Karpas-422 (cell line): ENCODE results near the gene MINAR1. TPM values are rescaled to one million over a fixed set of nuclear protein-coding genes. Genes with fewer than 3 reads are reported as not detected.

Source experiments
- DNase-seq: peaks from one replicate; pipeline ENCODE4 v3.0.0-alpha.2; 2015
- H2AFZ ChIP-seq: fragments of 200-600 bp; sonication (generic); 2 replicates; pipeline ENCODE4 v1.6.1; 2014; ENCODE audit warnings: antibody characterized with exemption, low read length, mixed read lengths
- H3K27ac ChIP-seq: fragments of 200-600 bp; sonication (generic); 2 replicates; pipeline ENCODE4 v1.5.1; 2014; ENCODE audit warnings: mild to moderate bottlenecking, low read length, moderate library complexity
- H3K27me3 ChIP-seq: fragments of 200-600 bp; sonication (generic); 2 replicates; pipeline ENCODE4 v1.6.1; 2014; ENCODE audit warnings: low read length, mixed read lengths
- H3K36me3 ChIP-seq: fragments of 200-600 bp; sonication (generic); 2 replicates; pipeline ENCODE4 v1.6.1; 2014; ENCODE audit warnings: low read length, mixed read lengths; ENCODE audit not compliant: insufficient read depth
- H3K4me1 ChIP-seq: fragments of 200-600 bp; sonication (generic); 2 replicates; pipeline ENCODE4 v1.6.1; 2014; ENCODE audit warnings: mild to moderate bottlenecking, low read length, mixed read lengths
- H3K4me2 ChIP-seq: fragments of 200-600 bp; sonication (generic); 2 replicates; pipeline ENCODE4 v1.6.1; 2014; ENCODE audit warnings: low read length, low read depth, mild to moderate bottlenecking; ENCODE audit not compliant: poor library complexity, severe bottlenecking
- H3K4me3 ChIP-seq: fragments of 200-600 bp; sonication (generic); 2 replicates; pipeline ENCODE4 v1.5.1; 2014; ENCODE audit warnings: mild to moderate bottlenecking, antibody characterized with exemption, low read length, mixed read lengths
- H3K79me2 ChIP-seq: fragments of 200-600 bp; sonication (generic); 2 replicates; pipeline ENCODE4 v1.6.1; 2014; ENCODE audit warnings: mild to moderate bottlenecking, low read length, mixed read lengths
- H3K9ac ChIP-seq: fragments of 200-600 bp; sonication (generic); 2 replicates; pipeline ENCODE4 v1.6.0; 2014; ENCODE audit warnings: low read length
- H3K9me2 ChIP-seq: fragments of 200-600 bp; sonication (generic), shearing (Covaris generic); replicated peaks from 2 replicates; pipeline ENCODE4 v1.6.0; 2014; ENCODE audit warnings: mild to moderate bottlenecking, low read length, moderate library complexity; ENCODE audit not compliant: insufficient read depth
- H3K9me3 ChIP-seq: fragments of 300-700, 200-600 bp; sonication (generic); 2 replicates; pipeline ENCODE4 v1.6.1; 2014; ENCODE audit warnings: low read length, mixed read lengths
- H4K20me1 ChIP-seq: fragments of 200-600 bp; sonication (generic); 2 replicates; pipeline ENCODE4 v1.6.1; 2014; ENCODE audit warnings: mild to moderate bottlenecking, antibody characterized with exemption, low read length, low read depth; ENCODE audit not compliant: insufficient read depth
- total RNA-seq: library from RNA; depleted of rRNA; stranded (reverse); fragments of >200 nt; shearing (Covaris generic); gene quantifications from 2 replicates; pipeline ENCODE4 v1.2.3, GENCODE V29; 2014; ENCODE audit warnings: low replicate concordance

Gene MINAR1
- total RNA-seq, 1 experiment from 2014 or later = 3.8 TPM

DNA sequence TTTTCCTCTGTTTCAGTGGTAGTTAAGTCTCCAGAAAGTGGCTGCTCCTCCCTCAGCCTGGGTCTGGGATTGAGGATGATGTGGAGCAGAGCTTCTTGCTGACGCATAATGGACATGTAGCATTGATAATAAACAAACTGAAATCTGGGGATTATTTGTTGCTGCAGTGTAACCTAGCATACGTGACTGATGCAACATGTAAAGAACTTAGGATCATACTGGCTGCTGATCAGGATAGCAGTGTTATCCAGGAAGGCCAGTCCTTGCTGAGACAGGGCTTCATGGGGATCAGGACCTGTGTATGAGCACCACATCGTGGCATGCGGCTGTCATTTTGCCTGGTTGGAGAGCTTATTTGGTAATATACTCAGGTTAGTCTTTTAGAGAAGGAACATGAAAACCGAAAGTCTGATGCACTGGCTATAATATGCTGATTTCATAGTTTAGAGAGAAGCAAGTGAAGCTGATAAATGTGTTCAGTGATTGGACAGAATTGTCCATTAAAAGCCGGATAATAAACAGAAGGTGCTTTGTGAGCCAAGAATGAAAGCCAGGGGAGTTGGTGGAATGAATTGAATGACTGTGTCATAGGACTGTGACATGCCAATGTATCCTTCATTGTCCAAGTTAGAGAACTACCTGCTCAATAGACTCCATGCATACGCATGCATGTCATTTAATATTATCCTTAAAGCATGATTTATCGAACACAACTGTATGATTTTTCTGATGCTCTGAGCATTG is 4.1 kb downstream of the MINAR1 start:
- no peaks in the 10 kb centered on the region for H3K4me1 ChIP-seq
- H3K27ac ChIP-seq = no peak overlapping the region
- H3K79me2 ChIP-seq = no peaks in the 10 kb centered on the region
- no peak overlapping the region for H2AFZ ChIP-seq
- no peak for DNase-seq
- H3K9me3 ChIP-seq = no peaks in the 10 kb centered on the region
- no peaks in the 10 kb centered on the region; the same call in 1 of the 2 replicates for H3K9me2 ChIP-seq
- no peak overlapping the region for H3K4me2 ChIP-seq
- no peaks in the 10 kb centered on the region for H3K27me3 ChIP-seq
- 0 out of 2 replicates have a peak, but pooled peaks cover 4% of the 10 kb centered on the region for H4K20me1 ChIP-seq
- H3K36me3 ChIP-seq = no peaks in the 10 kb centered on the region
- H3K9ac ChIP-seq = no peak overlapping the region
- H3K4me3 ChIP-seq = no peak overlapping the region

DNA sequence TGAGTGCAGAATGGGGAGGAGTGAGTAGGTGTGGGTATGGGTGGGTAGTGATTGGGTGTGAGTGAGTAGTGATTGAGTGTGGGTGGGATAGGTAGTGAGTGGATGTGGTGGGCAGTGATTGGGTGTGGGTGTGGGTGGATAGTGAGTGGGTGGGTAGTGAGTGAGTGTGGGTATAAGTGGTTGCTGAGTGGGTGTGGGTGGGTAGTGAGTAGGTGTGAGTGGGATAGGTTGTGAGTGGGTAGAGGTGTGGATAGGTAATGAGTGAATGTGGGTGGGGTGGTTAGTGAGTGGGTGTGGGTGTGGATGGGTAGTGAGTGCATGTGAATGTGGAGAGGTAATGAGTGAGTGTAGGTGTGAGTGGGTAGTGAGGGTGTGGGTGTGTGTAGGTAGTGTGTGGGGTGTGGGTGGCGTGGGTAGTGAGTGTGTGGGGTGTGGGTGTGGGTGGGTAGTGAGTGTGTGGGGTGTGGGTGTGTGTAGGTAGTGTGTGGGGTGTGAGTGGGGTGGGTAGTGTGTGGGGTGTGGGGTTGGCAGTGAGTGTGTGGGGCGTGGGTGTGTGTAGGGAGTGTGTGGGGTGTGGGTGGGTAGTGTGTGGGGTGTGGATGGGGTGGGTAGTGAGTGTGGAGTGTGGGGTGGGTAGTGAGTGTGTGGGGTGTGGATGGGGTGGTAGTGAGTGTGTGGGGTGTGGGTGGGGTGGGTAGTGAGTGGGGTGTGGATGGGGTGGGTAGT is 5.3 kb downstream of the MINAR1 start:
- no peaks in the 10 kb centered on the region for H3K9me3 ChIP-seq
- no peaks in the 10 kb centered on the region; the same call in 1 of the 2 replicates for H3K9me2 ChIP-seq
- no peaks in the 10 kb centered on the region for H3K36me3 ChIP-seq
- H4K20me1 ChIP-seq = 0 out of 2 replicates have a peak, but pooled peaks cover 4% of the 10 kb centered on the region
- H3K27me3 ChIP-seq = no peaks in the 10 kb centered on the region
- no peak overlapping the region for H2AFZ ChIP-seq
- no peak overlapping the region for H3K9ac ChIP-seq
- DNase-seq = no peak
- no peaks in the 10 kb centered on the region for H3K4me1 ChIP-seq
- no peak overlapping the region for H3K4me3 ChIP-seq
- no peaks in the 10 kb centered on the region for H3K79me2 ChIP-seq
- no peak overlapping the region for H3K27ac ChIP-seq
- H3K4me2 ChIP-seq = no peak overlapping the region

DNA sequence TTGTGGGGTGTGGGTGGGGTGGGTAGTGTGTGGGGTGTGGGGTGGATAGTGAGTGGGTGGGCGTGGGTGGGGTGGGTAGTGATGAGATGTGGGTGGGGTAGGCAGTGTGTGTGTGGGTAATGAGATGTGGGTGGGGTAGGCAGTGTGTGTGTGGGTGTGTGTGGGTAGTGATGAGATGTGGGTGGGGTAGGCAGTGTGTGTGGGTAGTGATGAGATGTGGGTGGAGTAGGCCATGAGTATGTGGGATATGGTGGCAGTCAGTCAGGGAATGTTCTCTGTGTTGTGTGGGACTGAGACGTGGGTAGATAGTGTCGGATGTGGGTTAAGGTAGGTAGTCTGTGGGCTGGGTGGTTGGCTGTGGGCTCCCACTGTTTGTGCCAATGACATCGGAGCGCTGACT is 7.1 kb downstream of the MINAR1 start:
- Histone ChIP-seq H4K20me1 (0 out of 2 replicates have a peak, but pooled peaks cover 4% of the 10 kb centered on the region), H3K4me3 (no peak overlapping the region), H2AFZ (no peak overlapping the region), H3K79me2 (no peaks in the 10 kb centered on the region), H3K36me3 (no peaks in the 10 kb centered on the region), H3K27me3 (no peaks in the 10 kb centered on the region), H3K27ac (no peak overlapping the region), H3K9ac (no peak overlapping the region), H3K9me3 (no peaks in the 10 kb centered on the region), H3K9me2 (no peaks in the 10 kb centered on the region; the same call in 1 of the 2 replicates), H3K4me1 (no peaks in the 10 kb centered on the region), H3K4me2 (no peak overlapping the region)
- no peak for DNase-seq

DNA sequence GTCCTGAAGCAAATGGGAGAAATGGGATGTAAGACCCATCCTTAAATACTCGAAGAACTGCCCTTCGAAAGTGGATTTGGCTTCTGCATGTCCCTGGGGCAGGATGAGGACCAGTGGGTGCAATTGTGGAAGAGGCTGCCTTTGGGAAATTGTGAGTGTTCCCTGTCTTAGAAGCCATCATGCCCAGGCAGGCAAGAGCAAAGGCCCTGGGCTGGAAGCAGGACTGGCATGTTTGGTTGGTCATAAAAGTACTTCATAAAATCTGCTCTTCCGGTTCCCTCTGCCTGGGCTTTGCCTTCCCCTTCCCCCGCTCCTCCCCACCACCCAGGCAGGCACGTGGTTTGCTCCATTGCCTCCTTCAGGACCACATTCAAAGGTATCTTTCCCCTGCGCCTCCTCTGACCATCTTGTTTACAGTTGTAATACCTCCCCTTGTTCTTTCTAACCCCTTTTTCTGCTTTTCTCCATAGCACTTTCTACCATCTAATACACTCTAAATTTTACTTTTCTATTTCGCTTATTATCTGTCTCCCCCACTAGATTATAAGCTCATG is 8.3 kb downstream of the MINAR1 start:
- Histone ChIP-seq H3K27ac (no peak overlapping the region), H3K9ac (no peak overlapping the region), H4K20me1 (0 out of 2 replicates have a peak, but pooled peaks cover 3% of the 10 kb centered on the region), H2AFZ (no peak overlapping the region), H3K9me3 (no peaks in the 10 kb centered on the region), H3K36me3 (no peaks in the 10 kb centered on the region), H3K4me3 (no peak overlapping the region), H3K4me2 (no peak overlapping the region), H3K27me3 (no peaks in the 10 kb centered on the region), H3K9me2 (no peaks in the 10 kb centered on the region; the same call in 1 of the 2 replicates), H3K4me1 (no peaks in the 10 kb centered on the region), H3K79me2 (no peaks in the 10 kb centered on the region)
- no peak for DNase-seq

DNA sequence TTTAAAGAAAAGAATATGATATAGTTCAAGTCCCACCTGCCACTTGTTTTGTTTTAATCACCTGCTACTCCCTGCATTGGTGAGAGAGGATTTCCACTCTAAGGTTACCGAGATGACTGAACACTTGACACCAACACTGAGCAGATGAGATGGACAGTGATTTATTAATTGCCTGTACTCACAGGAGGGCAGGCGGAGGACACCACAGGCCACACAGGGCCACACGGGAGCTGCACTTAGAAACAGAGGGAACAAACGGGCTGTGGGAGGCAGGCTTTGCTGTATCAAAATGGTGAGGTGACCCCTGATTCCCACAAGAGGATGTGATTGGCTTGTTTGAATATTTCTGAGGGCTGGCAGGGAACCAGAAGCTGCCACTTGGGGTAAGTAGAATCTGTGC is 10.8 kb downstream of the MINAR1 start:
- no peaks in the 10 kb centered on the region for H3K36me3 ChIP-seq

DNA sequence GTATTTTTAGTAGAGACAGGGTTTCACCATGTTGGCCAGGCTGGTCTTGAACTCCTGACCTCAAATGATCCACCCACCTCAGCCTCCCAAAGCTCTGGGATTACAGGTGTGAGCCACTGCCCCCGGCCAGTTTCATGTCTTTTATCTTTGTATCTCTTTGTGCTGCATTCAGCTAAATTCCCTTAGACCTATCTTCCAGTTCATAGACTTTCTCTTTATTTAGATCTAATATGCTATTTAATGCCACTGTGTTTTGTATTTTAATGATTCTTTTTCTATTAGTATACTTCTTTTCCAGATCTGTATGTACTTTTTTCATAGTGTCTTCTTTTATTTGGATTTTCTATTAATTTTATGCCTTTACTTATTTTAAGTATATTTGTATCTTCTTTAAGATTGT is 14.9 kb downstream of the MINAR1 start:
- Histone ChIP-seq H3K4me2 (no peak overlapping the region), H3K9ac (no peak overlapping the region), H3K27me3 (no peaks in the 10 kb centered on the region), H3K79me2 (no peaks in the 10 kb centered on the region), H3K27ac (no peak overlapping the region), H3K4me1 (no peaks in the 10 kb centered on the region), H3K36me3 (no peaks in the 10 kb centered on the region), H3K9me3 (no peaks in the 10 kb centered on the region), H4K20me1 (0 out of 2 replicates have a peak, but pooled peaks cover 5% of the 10 kb centered on the region), H2AFZ (no peak overlapping the region), H3K9me2 (no peaks in the 10 kb centered on the region), H3K4me3 (no peak overlapping the region)
- DNase-seq = no peak

More for the DNA sequence above, 10.8 kb downstream of the MINAR1 start:
- H3K27me3 ChIP-seq = no peaks in the 10 kb centered on the region
- no peak overlapping the region for H3K4me2 ChIP-seq
- H3K9me2 ChIP-seq = no peaks in the 10 kb centered on the region; the same call in 1 of the 2 replicates
- H2AFZ ChIP-seq = no peak overlapping the region
- no peak overlapping the region for H3K27ac ChIP-seq
- no peaks in the 10 kb centered on the region for H3K9me3 ChIP-seq
- no peaks in the 10 kb centered on the region for H3K4me1 ChIP-seq
- no peaks in the 10 kb centered on the region for H3K79me2 ChIP-seq
- DNase-seq = no peak
- H3K9ac ChIP-seq = no peak overlapping the region
- no peaks in the 10 kb centered on the region for H4K20me1 ChIP-seq
- no peak overlapping the region for H3K4me3 ChIP-seq

DNA sequence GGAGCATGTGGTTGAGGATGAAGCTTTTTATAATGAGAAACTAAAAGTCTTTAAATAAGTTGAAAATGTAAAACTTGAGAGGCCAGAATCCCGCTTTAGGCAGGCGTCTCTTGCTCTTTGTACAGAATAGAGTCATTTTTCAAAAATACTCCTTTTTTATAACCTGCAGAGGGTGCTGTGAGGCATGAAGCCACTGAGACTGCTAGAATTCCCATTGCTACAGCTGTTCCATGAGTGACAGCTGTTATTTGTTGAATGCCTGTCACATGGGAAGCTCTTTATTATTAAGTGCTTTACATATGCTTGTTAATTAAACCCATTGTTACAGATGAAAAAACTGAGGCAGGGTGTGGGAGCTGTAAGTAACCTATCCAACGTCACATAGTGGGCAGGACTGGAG is 18.5 kb downstream of the MINAR1 start:
- Histone ChIP-seq H3K9me2 (no peaks in the 10 kb centered on the region), H3K9ac (no peak overlapping the region), H3K36me3 (no peaks in the 10 kb centered on the region), H3K4me1 (no peaks in the 10 kb centered on the region), H3K4me2 (no peak overlapping the region), H2AFZ (no peak overlapping the region), H3K9me3 (no peaks in the 10 kb centered on the region), H3K79me2 (no peaks in the 10 kb centered on the region), H3K4me3 (no peak overlapping the region), H3K27ac (no peak overlapping the region), H4K20me1 (0 out of 2 replicates have a peak, but pooled peaks cover 5% of the 10 kb centered on the region), H3K27me3 (no peaks in the 10 kb centered on the region)
- DNase-seq = no peak

DNA sequence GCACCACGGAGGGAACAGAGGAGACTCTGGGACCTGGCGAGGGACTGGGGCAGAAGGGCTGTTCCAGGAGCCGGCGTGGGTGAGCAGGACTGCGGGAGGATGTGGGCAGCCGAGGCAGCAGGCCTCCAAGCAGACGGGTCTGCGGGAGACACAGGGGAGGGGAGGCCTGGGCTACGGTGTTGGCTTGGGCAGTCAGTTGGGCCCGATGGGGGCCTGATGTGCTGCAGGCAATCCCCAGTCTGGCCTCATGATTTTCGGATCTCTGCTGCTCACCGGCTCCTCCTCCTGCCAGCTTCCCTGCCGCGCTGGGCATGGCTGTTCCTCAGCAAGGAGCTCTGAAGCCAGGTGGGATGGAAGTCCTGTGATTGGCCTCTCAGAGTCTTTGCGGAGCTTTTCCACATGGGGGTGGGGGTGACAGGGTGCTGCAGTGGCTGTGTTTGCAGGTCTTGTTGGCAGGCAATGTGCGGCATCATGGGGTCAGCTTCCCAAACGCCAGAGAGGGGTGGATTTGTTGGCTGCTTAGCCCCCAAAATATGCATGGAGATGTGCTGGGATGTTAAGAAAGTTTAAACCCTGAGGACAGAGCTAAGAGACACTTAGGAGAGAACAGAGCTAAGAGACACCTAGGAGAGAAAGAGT is 19.3 kb downstream of the MINAR1 start:
- 0 out of 2 replicates have a peak, but pooled peaks cover 5% of the 10 kb centered on the region for H4K20me1 ChIP-seq
- H3K27ac ChIP-seq = no peak overlapping the region
- no peak overlapping the region for H3K4me3 ChIP-seq
- no peak for DNase-seq
- H3K4me1 ChIP-seq = no peaks in the 10 kb centered on the region
- no peaks in the 10 kb centered on the region for H3K79me2 ChIP-seq
- no peak overlapping the region for H3K4me2 ChIP-seq
- H2AFZ ChIP-seq = no peak overlapping the region
- H3K9me2 ChIP-seq = no peaks in the 10 kb centered on the region
- no peak overlapping the region for H3K9ac ChIP-seq
- no peaks in the 10 kb centered on the region for H3K36me3 ChIP-seq
- H3K27me3 ChIP-seq = no peaks in the 10 kb centered on the region
- H3K9me3 ChIP-seq = no peaks in the 10 kb centered on the region
